NCI-H82 treated with DMSO at 0.1 percent for 48 hours (cell line): ENCODE measurements around the gene CCDC88C.
"Not testable (repeated sequence)": the region's sequence is repeated elsewhere in the genome, so short reads cannot be mapped to it uniquely, and the experiment has no call there.

Source experiments
- DNase-seq: peaks from one replicate; lab custom pipeline; 2025; ENCODE audit not compliant: unreplicated experiment; lab: John Stamatoyannopoulos, UW

CCDC88C gene

GRCh38 chr14:91417120-91417982 is at the start of gene CCDC88C:
CCDC88C (minus strand) TSS chr14:91417820; CDS start chr14:91417690, 130 bp downstream.
- DNase-seq: no peak

GRCh38 chr14:91466192-91466591 is 48.6 kb upstream of the CCDC88C start:
- no peak for DNase-seq

GRCh38 chr14:91464615-91465205 is 47.1 kb upstream of the CCDC88C start:
- no peak for DNase-seq

- DNase-seq: no peak
Measured at GRCh38 chr14:91458612-91459011, 41.0 kb upstream of the CCDC88C start.

GRCh38 chr14:91456283-91456682 is 38.7 kb upstream of the CCDC88C start:
- no peak for DNase-seq

GRCh38 chr14:91454580-91454979 is 37.0 kb upstream of the CCDC88C start:
- DNase-seq: no peak

GRCh38 chr14:91454155-91454554 is 36.5 kb upstream of the CCDC88C start:
- DNase-seq: no peak

- DNase-seq: no peak
Measured at GRCh38 chr14:91453744-91454143, 36.1 kb upstream of the CCDC88C start.

GRCh38 chr14:91444335-91445020 is 26.9 kb upstream of the CCDC88C start:
- no peak for DNase-seq

GRCh38 chr14:91439345-91439744 is 21.7 kb upstream of the CCDC88C start:
- no peak for DNase-seq

- no peak for DNase-seq
Measured at GRCh38 chr14:91438845-91439244, 21.2 kb upstream of the CCDC88C start.

- DNase-seq: not testable (repeated sequence)
Measured at GRCh38 chr14:91436266-91436665, 18.6 kb upstream of the CCDC88C start.

- no peak for DNase-seq
Measured at GRCh38 chr14:91429385-91429784, 11.8 kb upstream of the CCDC88C start.

- DNase-seq: not testable (repeated sequence)
Measured at GRCh38 chr14:91428931-91429330, 11.3 kb upstream of the CCDC88C start.

- DNase-seq: not testable (repeated sequence)
Measured at GRCh38 chr14:91425531-91425944, 7.9 kb upstream of the CCDC88C start.

GRCh38 chr14:91424813-91425530 is 7.4 kb upstream of the CCDC88C start:
- DNase-seq: no peak

- DNase-seq: no peak
Measured at GRCh38 chr14:91420686-91421085, 3.1 kb upstream of the CCDC88C start.

GRCh38 chr14:91419451-91419850 is 1.8 kb upstream of the CCDC88C start:
- DNase-seq: no peak

GRCh38 chr14:91419044-91419397 is 1.4 kb upstream of the CCDC88C start:
- DNase-seq: no peak

- DNase-seq: no peak
Measured at GRCh38 chr14:91418387-91419043, 895 bp upstream of the CCDC88C start.

GRCh38 chr14:91417983-91418386 is 365 bp upstream of the CCDC88C start:
- DNase-seq: no peak
